ENCODE results near the gene TMEM63A.

DNA sequence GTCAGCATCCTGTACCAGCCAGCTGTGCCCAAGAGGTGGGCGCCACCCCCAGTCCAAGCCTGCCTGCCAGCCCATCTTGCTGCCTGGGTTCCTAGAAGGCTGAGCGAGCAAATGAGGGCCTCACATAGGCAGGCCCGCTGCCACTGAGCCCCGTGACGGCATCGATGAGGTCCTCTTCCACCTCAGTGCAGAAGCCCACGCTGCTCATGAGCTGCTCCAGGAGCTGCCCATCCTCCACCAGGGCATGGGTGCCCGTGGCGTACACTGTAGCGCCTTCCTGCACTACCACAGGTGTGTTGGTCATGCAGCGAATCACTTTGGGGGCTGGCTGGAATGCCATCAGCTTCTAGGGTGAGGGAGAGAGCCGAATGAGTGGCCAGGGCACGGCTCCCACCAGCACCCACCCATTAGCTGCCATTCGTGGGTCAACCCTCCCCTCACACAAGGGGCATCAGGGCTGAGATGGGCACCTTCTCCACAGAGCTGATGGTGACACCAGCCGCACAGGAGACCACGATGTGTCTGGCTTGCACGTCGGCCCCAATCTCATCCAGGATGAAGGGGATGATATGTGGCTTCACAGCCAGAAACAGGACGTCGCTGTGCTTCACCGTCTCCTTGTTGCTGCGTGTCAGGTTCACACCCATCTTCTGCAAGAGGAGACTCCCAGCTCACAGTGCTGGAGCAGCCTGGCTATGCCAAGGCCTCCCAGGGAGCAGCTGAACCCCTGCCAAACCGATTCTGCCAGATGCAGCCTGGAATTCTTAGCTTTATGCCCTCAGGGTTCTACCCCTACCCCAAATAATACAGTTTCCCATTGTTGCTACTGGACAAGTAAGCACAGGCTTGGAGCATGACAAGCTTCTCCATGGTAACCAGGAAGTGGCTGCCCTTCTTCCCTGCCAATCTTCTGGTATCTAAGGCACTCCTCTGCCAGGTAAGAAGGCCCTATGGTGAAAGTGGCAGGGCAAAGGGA is 39.8 kb upstream of the TMEM63A start:
- TF ChIP-seq CTCF (conservative IDR thresholded peaks at IDR 0.05; ENCODE audit: low read depth, low read length) (no peak), EZH2 (IDR thresholded peaks at IDR 0.05; ENCODE audit: low read length, unreplicated experiment) (no peak), EZH2phosphoT487 (IDR thresholded peaks at IDR 0.05; ENCODE audit: borderline replicate concordance, low read length) (no peak)
